KOPT-K1 (cell line): ENCODE results near the gene DAPK1.
"Not testable (repeated sequence)": the region's sequence is repeated elsewhere in the genome, so short reads cannot be mapped to it uniquely, and the experiment has no call there.

Source experiments
- H3K27ac ChIP-seq: fragments of 200-600 bp; sonication (generic); 2 replicates; pipeline ENCODE4 v1.5.1; 2016; ENCODE audit warnings: antibody characterized with exemption, mild to moderate bottlenecking, low read depth, low read length; ENCODE audit not compliant: poor library complexity, severe bottlenecking
- H3K36me3 ChIP-seq: fragments of 200-600 bp; sonication (generic); 2 replicates; pipeline ENCODE4 v1.5.1; 2017; ENCODE audit warnings: antibody characterized with exemption, mild to moderate bottlenecking, low read length, moderate library complexity; ENCODE audit not compliant: insufficient read depth
- H3K9me3 ChIP-seq: fragments of 200-600 bp; sonication (generic); 2 replicates; pipeline ENCODE4 v1.5.1; 2017; ENCODE audit warnings: antibody characterized with exemption, low read length, mild to moderate bottlenecking; ENCODE audit not compliant: insufficient read depth, poor library complexity, severe bottlenecking

The DAPK1 gene

GRCh38 chr9:87729246-87729645 lies 231.6 kb downstream of the DAPK1 start:
- Histone ChIP-seq H3K9me3 (no peaks in the 10 kb centered on the region), H3K27ac (no peak overlapping the region), H3K36me3 (no peaks in the 10 kb centered on the region)

GRCh38 chr9:87731321-87731720 lies 233.7 kb downstream of the DAPK1 start:
- Histone ChIP-seq H3K9me3 (no peaks in the 10 kb centered on the region), H3K27ac (no peak overlapping the region), H3K36me3 (no peaks in the 10 kb centered on the region)

- Histone ChIP-seq H3K9me3 (no peaks in the 10 kb centered on the region), H3K27ac (no peak overlapping the region), H3K36me3 (no peaks in the 10 kb centered on the region)
Observed at GRCh38 chr9:87732344-87732743, 234.7 kb downstream of the DAPK1 start.

GRCh38 chr9:87732756-87733155 lies 235.1 kb downstream of the DAPK1 start:
- Histone ChIP-seq H3K27ac (no peak overlapping the region), H3K9me3 (no peaks in the 10 kb centered on the region), H3K36me3 (no peaks in the 10 kb centered on the region)

GRCh38 chr9:87733273-87734052 lies 235.8 kb downstream of the DAPK1 start:
- no peaks in the 10 kb centered on the region for H3K9me3 ChIP-seq
- no peaks in the 10 kb centered on the region for H3K36me3 ChIP-seq
- H3K27ac ChIP-seq: no peak overlapping the region

GRCh38 chr9:87734106-87734505 lies 236.4 kb downstream of the DAPK1 start:
- no peaks in the 10 kb centered on the region for H3K36me3 ChIP-seq

GRCh38 chr9:87739546-87739945 lies 241.9 kb downstream of the DAPK1 start:
- H3K9me3 ChIP-seq: no peaks in the 10 kb centered on the region
- no peaks in the 10 kb centered on the region for H3K36me3 ChIP-seq
- no peak overlapping the region for H3K27ac ChIP-seq

More at GRCh38 chr9:87734106-87734505, 236.4 kb downstream of the DAPK1 start:
- no peak overlapping the region for H3K27ac ChIP-seq
- no peaks in the 10 kb centered on the region for H3K9me3 ChIP-seq

GRCh38 chr9:87740209-87740608 lies 242.5 kb downstream of the DAPK1 start:
- Histone ChIP-seq H3K9me3 (no peaks in the 10 kb centered on the region), H3K36me3 (no peaks in the 10 kb centered on the region), H3K27ac (no peak overlapping the region)

- no peaks in the 10 kb centered on the region for H3K9me3 ChIP-seq
- H3K27ac ChIP-seq: no peak overlapping the region
- no peaks in the 10 kb centered on the region for H3K36me3 ChIP-seq
Observed at GRCh38 chr9:87741326-87741725, 243.7 kb downstream of the DAPK1 start.

GRCh38 chr9:87741891-87742290 lies 244.2 kb downstream of the DAPK1 start:
- H3K9me3 ChIP-seq: no peaks in the 10 kb centered on the region
- H3K36me3 ChIP-seq: no peaks in the 10 kb centered on the region
- H3K27ac ChIP-seq: no peak overlapping the region

- H3K36me3 ChIP-seq: no peaks in the 10 kb centered on the region
- H3K27ac ChIP-seq: no peak overlapping the region
- H3K9me3 ChIP-seq: no peaks in the 10 kb centered on the region
Observed at GRCh38 chr9:87742813-87743428, 245.3 kb downstream of the DAPK1 start.

- not testable (repeated sequence) for H3K36me3 ChIP-seq, H3K9me3 ChIP-seq, H3K27ac ChIP-seq
Observed at GRCh38 chr9:87744247-87744646, 246.6 kb downstream of the DAPK1 start.

GRCh38 chr9:87746186-87746585 lies 248.5 kb downstream of the DAPK1 start:
- Histone ChIP-seq H3K36me3 (no peaks in the 10 kb centered on the region), H3K27ac (no peak overlapping the region), H3K9me3 (no peaks in the 10 kb centered on the region)

GRCh38 chr9:87748881-87749280 lies 251.2 kb downstream of the DAPK1 start:
- H3K36me3 ChIP-seq: no peaks in the 10 kb centered on the region
- H3K9me3 ChIP-seq: no peaks in the 10 kb centered on the region
- H3K27ac ChIP-seq: no peak overlapping the region

GRCh38 chr9:87749335-87750035 lies 251.8 kb downstream of the DAPK1 start:
- Histone ChIP-seq H3K9me3 (no peaks in the 10 kb centered on the region), H3K36me3 (no peaks in the 10 kb centered on the region), H3K27ac (no peak overlapping the region)
